ENCODE measurements around the gene GFOD1.

- TF ChIP-seq CTCF (IDR thresholded peaks at IDR 0.05) (no peak), POLR2A (IDR thresholded peaks at IDR 0.05) (no peak)
These were observed 29.7 kb upstream of the GFOD1 start for GRCh38 chr6:13517116-13517515.
